Measurements from ENCODE around the gene GNA14. TPM values are rescaled to one million over a fixed set of nuclear protein-coding genes. Genes with fewer than 3 reads are reported as not detected.

Gene GNA14
- total RNA-seq, 1 experiment from 2014 or later, result not detected

- H3K9me3 Mint-ChIP-seq (ENCODE audit: unreplicated experiment), result no peaks in the 10 kb centered on the region
- ChIA-PET POLR2A (no interaction called here), CTCF (interaction anchor here (0.5 to 9.6 kb wide), 4 partner anchors 18 to 929 kb away, joined by 3 to 132 read pairs (median 4); no protein-coding TSS in a partner anchor)
- DNase-seq (ENCODE audit: unreplicated experiment), result no peak
- H3K4me1 Mint-ChIP-seq (ENCODE audit: insufficient read depth, unreplicated experiment), result no peaks in the 10 kb centered on the region
- no peak for TF ChIP-seq CTCF (IDR thresholded peaks at IDR 0.05; ENCODE audit: unreplicated experiment)
- intact Hi-C loops (cut with micrococcal nuclease), result no loop called here
- H3K36me3 Mint-ChIP-seq (ENCODE audit: insufficient read depth, unreplicated experiment), result no peaks in the 10 kb centered on the region
- BruUV-seq (replicated peaks), result no TSS peak
- H3K27me3 Mint-ChIP-seq (ENCODE audit: insufficient read depth, unreplicated experiment), result no peaks in the 10 kb centered on the region
- H3K27ac Mint-ChIP-seq (ENCODE audit: low read depth, unreplicated experiment), result no peak overlapping the region
- no peak overlapping the region for H3K4me3 Mint-ChIP-seq (ENCODE audit: unreplicated experiment)
Measured at GRCh38 chr9:77440057-77440456, 208.1 kb downstream of the GNA14 start.

- ChIA-PET POLR2A (no interaction called here), CTCF (interaction anchor here (0.6 to 7.7 kb wide), 3 partner anchors 18 to 596 kb away, joined by 3 to 91 read pairs (median 16); no protein-coding TSS in a partner anchor)
- H3K36me3 Mint-ChIP-seq (ENCODE audit: insufficient read depth, unreplicated experiment), result peaks cover 5% of the 10 kb centered on the region
- H3K4me1 Mint-ChIP-seq (ENCODE audit: insufficient read depth, unreplicated experiment), result peaks cover 4% of the 10 kb centered on the region
- TF ChIP-seq CTCF (IDR thresholded peaks at IDR 0.05; ENCODE audit: unreplicated experiment), result no peak
- intact Hi-C loops (cut with micrococcal nuclease), result loop anchor here (10.0 kb wide), 1 partner anchor 926 kb away; no protein-coding TSS in a partner anchor
- DNase-seq (ENCODE audit: unreplicated experiment), result no peak
- H3K27me3 Mint-ChIP-seq (ENCODE audit: insufficient read depth, unreplicated experiment), result no peaks in the 10 kb centered on the region
- BruUV-seq (replicated peaks), result no TSS peak
- no peak overlapping the region for H3K4me3 Mint-ChIP-seq (ENCODE audit: unreplicated experiment)
- no peak overlapping the region for H3K27ac Mint-ChIP-seq (ENCODE audit: low read depth, unreplicated experiment)
- H3K9me3 Mint-ChIP-seq (ENCODE audit: unreplicated experiment), result no peaks in the 10 kb centered on the region
Measured at GRCh38 chr9:77438653-77439052, 209.5 kb downstream of the GNA14 start.

GRCh38 chr9:77435688-77436087, 212.4 kb downstream of the GNA14 start:
- Mint-ChIP-seq H3K27ac (ENCODE audit: low read depth, unreplicated experiment) (no peak overlapping the region), H3K9me3 (ENCODE audit: unreplicated experiment) (no peaks in the 10 kb centered on the region), H3K4me3 (ENCODE audit: unreplicated experiment) (no peak overlapping the region), H3K36me3 (ENCODE audit: insufficient read depth, unreplicated experiment) (peaks cover 5% of the 10 kb centered on the region), H3K27me3 (ENCODE audit: insufficient read depth, unreplicated experiment) (no peaks in the 10 kb centered on the region), H3K4me1 (ENCODE audit: insufficient read depth, unreplicated experiment) (peaks cover 4% of the 10 kb centered on the region)
- intact Hi-C loops (cut with micrococcal nuclease), result loop anchor here (10.0 kb wide), 1 partner anchor 929 kb away; no protein-coding TSS in a partner anchor
- TF ChIP-seq CTCF (IDR thresholded peaks at IDR 0.05; ENCODE audit: unreplicated experiment), result no peak
- DNase-seq (ENCODE audit: unreplicated experiment), result no peak
- BruUV-seq (replicated peaks), result no TSS peak
- ChIA-PET POLR2A (no interaction called here), CTCF (interaction anchor here (0.6 to 7.7 kb wide), 5 partner anchors 21 to 317 kb away, joined by 3 to 121 read pairs (median 34); no protein-coding TSS in a partner anchor)

- DNase-seq (ENCODE audit: unreplicated experiment), result no peak
- H3K36me3 Mint-ChIP-seq (ENCODE audit: insufficient read depth, unreplicated experiment), result peaks cover 5% of the 10 kb centered on the region
- CTCF ChIA-PET, result interaction anchor here (0.6 to 7.7 kb wide), 13 partner anchors 11 to 406 kb away, joined by 3 to 121 read pairs (median 3); no protein-coding TSS in a partner anchor
- POLR2A ChIA-PET, result no interaction called here
- H3K27me3 Mint-ChIP-seq (ENCODE audit: insufficient read depth, unreplicated experiment), result no peaks in the 10 kb centered on the region
- no peak overlapping the region for H3K27ac Mint-ChIP-seq (ENCODE audit: low read depth, unreplicated experiment)
- intact Hi-C loops (cut with micrococcal nuclease), result loop anchor here (10.0 kb wide), 1 partner anchor 930 kb away; no protein-coding TSS in a partner anchor
- TF ChIP-seq CTCF (IDR thresholded peaks at IDR 0.05; ENCODE audit: unreplicated experiment), result no peak
- no peak overlapping the region for H3K4me3 Mint-ChIP-seq (ENCODE audit: unreplicated experiment)
- H3K9me3 Mint-ChIP-seq (ENCODE audit: unreplicated experiment), result no peaks in the 10 kb centered on the region
- H3K4me1 Mint-ChIP-seq (ENCODE audit: insufficient read depth, unreplicated experiment), result peaks cover 4% of the 10 kb centered on the region
- no TSS peak for BruUV-seq (replicated peaks)
Measured at GRCh38 chr9:77435277-77435676, 212.8 kb downstream of the GNA14 start.

Measured in MCF 10A (cell line).